ENCODE results near the gene LRRFIP1. TPM values are rescaled to one million over a fixed set of nuclear protein-coding genes. Genes with fewer than 3 reads are reported as not detected.

Gene LRRFIP1
- total and polyA plus RNA-seq, 2 of the 13 experiments (the other 11 are each of a cell fraction or from before 2014, with no cell fraction given) = 15.9 to 40.5 TPM

DNA sequence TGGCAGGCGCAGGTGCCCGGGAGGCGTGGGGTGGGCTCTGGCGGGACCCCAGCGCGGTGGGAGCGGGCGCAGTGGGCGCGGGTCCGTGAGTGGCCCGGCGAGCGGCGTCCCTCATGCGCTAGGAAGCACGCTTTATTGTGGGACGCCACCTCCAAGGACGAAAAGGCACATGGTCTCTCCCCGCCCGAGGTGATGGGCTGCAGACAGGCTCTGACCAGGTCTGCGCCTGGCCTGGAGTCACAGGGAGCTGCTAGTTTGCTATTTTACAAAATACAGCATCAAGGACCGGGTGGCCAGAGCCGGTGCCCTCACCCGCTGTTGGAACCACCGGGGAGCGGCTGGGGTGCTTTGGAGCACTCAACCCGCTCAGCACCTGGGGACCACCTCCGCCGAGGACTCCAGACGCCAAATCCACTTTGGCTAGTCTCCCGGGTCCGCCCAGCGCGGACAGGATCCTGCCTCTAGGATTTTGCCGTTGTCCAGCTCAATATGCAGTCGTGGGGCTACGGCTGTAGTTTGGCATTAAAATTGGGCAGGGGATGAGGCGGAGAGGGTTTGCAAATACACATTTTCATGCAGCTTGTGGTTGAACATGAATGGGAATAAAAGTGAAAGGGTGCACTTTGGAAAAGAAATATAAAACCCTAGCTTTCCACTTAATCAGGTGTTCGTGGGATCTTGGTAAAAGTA, 65.4 kb downstream of the LRRFIP1 start:
- Histone ChIP-seq H3K27me3 (ENCODE audit: control insufficient read depth in 1 of 2, insufficient read depth in 2 of 2, low read length in 2 of 2) (no peaks in the 10 kb centered on the region; a peak in 1 of 5 replicates), H3K27ac (ENCODE audit: extremely low read length, insufficient read depth, low read length) (peak overlapping the region; percentile 67), H3K9ac (ENCODE audit: insufficient read depth, low read depth, low read length) (peak overlapping the region; percentile 93), H4K20me1 (ENCODE audit: insufficient read depth, low read length) (peaks cover 37% of the 10 kb centered on the region; the same call in 1 of the 2 replicates), H3K4me1 (ENCODE audit: insufficient read depth, low read length) (peaks cover 70% of the 10 kb centered on the region), H3K36me3 (replicated peaks in 1 of 2; ENCODE audit: control insufficient read depth in 1 of 2, insufficient read depth in 2 of 2, low read length in 2 of 2) (peaks cover 0 to 4% of the 10 kb centered on the region in 2 experiments; a peak in 1 of 5 replicates), H3K4me2 (ENCODE audit: low read depth, low read length) (peak overlapping the region; percentile 97), H3K9me3 (ENCODE audit: low read length) (no peaks in the 10 kb centered on the region), H3K79me2 (ENCODE audit: insufficient read depth, low read length) (peaks cover 51% of the 10 kb centered on the region), H3K4me3 (replicated peaks in 1 of 3; ENCODE audit: insufficient read depth in 1 of 3, low read depth in 2 of 3, low read length in 3 of 3) (peak overlapping the region; percentile 86 to 92 (median 88)), H2AFZ (ENCODE audit: low read length) (no peak overlapping the region)
- CTCF ChIA-PET (ENCODE audit: low intra/inter-chr PET ratio, low total read pairs) = no interaction called here
- WGBS (ENCODE audit: low lambda C conversion rate) = under 1% methylated on average over 34 of the region's 40 CpGs
- FAIRE-seq (no peak), ATAC-seq (peak; percentile 43), DNase-seq (ENCODE audit: low spot score) (no peak)
- intact Hi-C loops (cut with micrococcal nuclease; ENCODE audit: unreplicated experiment) = loop anchor here (1.0 kb wide), 1 partner anchor 23 kb away; no protein-coding TSS in a partner anchor
- in situ Hi-C loops (cut with HindIII; ENCODE audit: extremely low pct_ligation_motif_present, low pct_unique_long_range_greater_than_20kb) = no loop called here
- BruUV-seq (replicated peaks) = TSS peak; percentile 51
- POLR2A ChIA-PET = interaction anchor here (0.8 to 1.4 kb wide), 7 partner anchors 23 to 102 kb away, joined by 3 to 11 read pairs (median 4); no protein-coding TSS in a partner anchor
- TF ChIP-seq KLF16 (CRISPR knock-in tag; IDR thresholded peaks at IDR 0.05) = peak in 1 of 2 experiments; percentile 62; a peak in 1 of 4 replicates
- peak; percentile 81; the same call in 1 of the 2 replicates for TF ChIP-seq KDM5B (CRISPR knock-in tag; IDR thresholded peaks at IDR 0.05; ENCODE audit: borderline replicate concordance)
- TF ChIP-seq ZNF790 (CRISPR knock-in tag; IDR thresholded peaks at IDR 0.05; ENCODE audit: borderline replicate concordance) = no peak
- TF ChIP-seq, protein P1, sequence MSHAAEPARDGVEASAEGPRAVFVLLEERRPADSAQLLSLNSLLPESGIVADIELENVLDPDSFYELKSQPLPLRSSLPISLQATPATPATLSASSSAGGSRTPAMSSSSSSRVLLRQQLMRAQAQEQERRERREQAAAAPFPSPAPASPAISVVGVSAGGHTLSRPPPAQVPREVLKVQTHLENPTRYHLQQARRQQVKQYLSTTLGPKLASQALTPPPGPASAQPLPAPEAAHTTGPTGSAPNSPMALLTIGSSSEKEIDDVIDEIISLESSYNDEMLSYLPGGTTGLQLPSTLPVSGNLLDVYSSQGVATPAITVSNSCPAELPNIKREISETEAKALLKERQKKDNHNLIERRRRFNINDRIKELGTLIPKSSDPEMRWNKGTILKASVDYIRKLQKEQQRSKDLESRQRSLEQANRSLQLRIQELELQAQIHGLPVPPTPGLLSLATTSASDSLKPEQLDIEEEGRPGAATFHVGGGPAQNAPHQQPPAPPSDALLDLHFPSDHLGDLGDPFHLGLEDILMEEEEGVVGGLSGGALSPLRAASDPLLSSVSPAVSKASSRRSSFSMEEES (CRISPR knock-in tag; IDR thresholded peaks at IDR 0.05) = no peak
- no peak for TF ChIP-seq PCBP2 (optimal IDR thresholded peaks at IDR 0.05; ENCODE audit: low read depth, low read length, poor library complexity, severe bottlenecking)
- no peak for TF ChIP-seq ZSCAN29 (CRISPR knock-in tag; conservative IDR thresholded peaks at IDR 0.05)
- TF ChIP-seq RCOR2 (CRISPR knock-in tag; IDR thresholded peaks at IDR 0.05) = 0 out of 2 replicates have a peak, but pooled peaks have one; percentile 3
- no peak for TF ChIP-seq JARID2 (CRISPR knock-in tag; IDR thresholded peaks at IDR 0.05; ENCODE audit: insufficient replicate concordance)
- no peak for TF ChIP-seq NAIF1 (CRISPR knock-in tag; IDR thresholded peaks at IDR 0.05; ENCODE audit: borderline replicate concordance)
- TF ChIP-seq, protein P2, sequence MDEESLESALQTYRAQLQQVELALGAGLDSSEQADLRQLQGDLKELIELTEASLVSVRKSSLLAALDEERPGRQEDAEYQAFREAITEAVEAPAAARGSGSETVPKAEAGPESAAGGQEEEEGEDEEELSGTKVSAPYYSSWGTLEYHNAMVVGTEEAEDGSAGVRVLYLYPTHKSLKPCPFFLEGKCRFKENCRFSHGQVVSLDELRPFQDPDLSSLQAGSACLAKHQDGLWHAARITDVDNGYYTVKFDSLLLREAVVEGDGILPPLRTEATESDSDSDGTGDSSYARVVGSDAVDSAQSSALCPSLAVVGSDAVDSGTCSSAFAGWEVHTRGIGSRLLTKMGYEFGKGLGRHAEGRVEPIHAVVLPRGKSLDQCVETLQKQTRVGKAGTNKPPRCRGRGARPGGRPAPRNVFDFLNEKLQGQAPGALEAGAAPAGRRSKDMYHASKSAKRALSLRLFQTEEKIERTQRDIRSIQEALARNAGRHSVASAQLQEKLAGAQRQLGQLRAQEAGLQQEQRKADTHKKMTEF (CRISPR knock-in tag; IDR thresholded peaks at IDR 0.05) = 0 out of 2 replicates have a peak, but pooled peaks have one; percentile 18
- TF ChIP-seq, protein P3, sequence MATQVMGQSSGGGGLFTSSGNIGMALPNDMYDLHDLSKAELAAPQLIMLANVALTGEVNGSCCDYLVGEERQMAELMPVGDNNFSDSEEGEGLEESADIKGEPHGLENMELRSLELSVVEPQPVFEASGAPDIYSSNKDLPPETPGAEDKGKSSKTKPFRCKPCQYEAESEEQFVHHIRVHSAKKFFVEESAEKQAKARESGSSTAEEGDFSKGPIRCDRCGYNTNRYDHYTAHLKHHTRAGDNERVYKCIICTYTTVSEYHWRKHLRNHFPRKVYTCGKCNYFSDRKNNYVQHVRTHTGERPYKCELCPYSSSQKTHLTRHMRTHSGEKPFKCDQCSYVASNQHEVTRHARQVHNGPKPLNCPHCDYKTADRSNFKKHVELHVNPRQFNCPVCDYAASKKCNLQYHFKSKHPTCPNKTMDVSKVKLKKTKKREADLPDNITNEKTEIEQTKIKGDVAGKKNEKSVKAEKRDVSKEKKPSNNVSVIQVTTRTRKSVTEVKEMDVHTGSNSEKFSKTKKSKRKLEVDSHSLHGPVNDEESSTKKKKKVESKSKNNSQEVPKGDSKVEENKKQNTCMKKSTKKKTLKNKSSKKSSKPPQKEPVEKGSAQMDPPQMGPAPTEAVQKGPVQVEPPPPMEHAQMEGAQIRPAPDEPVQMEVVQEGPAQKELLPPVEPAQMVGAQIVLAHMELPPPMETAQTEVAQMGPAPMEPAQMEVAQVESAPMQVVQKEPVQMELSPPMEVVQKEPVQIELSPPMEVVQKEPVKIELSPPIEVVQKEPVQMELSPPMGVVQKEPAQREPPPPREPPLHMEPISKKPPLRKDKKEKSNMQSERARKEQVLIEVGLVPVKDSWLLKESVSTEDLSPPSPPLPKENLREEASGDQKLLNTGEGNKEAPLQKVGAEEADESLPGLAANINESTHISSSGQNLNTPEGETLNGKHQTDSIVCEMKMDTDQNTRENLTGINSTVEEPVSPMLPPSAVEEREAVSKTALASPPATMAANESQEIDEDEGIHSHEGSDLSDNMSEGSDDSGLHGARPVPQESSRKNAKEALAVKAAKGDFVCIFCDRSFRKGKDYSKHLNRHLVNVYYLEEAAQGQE (IDR thresholded peaks at IDR 0.05; ENCODE audit: borderline replicate concordance in 1 of 2, low read depth in 1 of 2, low read length in 2 of 2) = 0 out of 4 replicates have a peak, but pooled peaks of 1 of the 2 experiments have one; percentile 14
- no peak for TF ChIP-seq ATAD3A (CRISPR knock-in tag; IDR thresholded peaks at IDR 0.05)
- no peak for TF ChIP-seq ZNF652 (CRISPR knock-in tag; IDR thresholded peaks at IDR 0.05; ENCODE audit: borderline replicate concordance, low read depth)

All from HepG2 (cell line).